Measurements from ENCODE around the gene PLPP1.

- no peak for TF ChIP-seq SIN3A (conservative IDR thresholded peaks at IDR 0.05 in 1 of 2, IDR thresholded peaks at IDR 0.05 in 1 of 2; ENCODE audit: low read depth in 1 of 2, low read length in 2 of 2)
- no peak for TF ChIP-seq POLR2A (IDR thresholded peaks at IDR 0.05; ENCODE audit: control extremely low read depth in 1 of 2, low read depth in 2 of 2, low read length in 2 of 2)
- TF ChIP-seq JUN (IDR thresholded peaks at IDR 0.05; ENCODE audit: low read depth, low read length), result no peak
- no peak for TF ChIP-seq CTCF (IDR thresholded peaks at IDR 0.05; ENCODE audit: control extremely low read depth in 1 of 3, insufficient read depth in 1 of 3, low read depth in 1 of 3, low read length in 3 of 3)
- TF ChIP-seq ATF2 (IDR thresholded peaks at IDR 0.05; ENCODE audit: low read length), result no peak
- TF ChIP-seq SP1 (IDR thresholded peaks at IDR 0.05; ENCODE audit: low read depth, low read length), result no peak
- TF ChIP-seq TAF7 (optimal IDR thresholded peaks at IDR 0.05; ENCODE audit: borderline replicate concordance, low read depth, low read length), result no peak
Observed at GRCh38 chr5:55570570-55570969, 35.8 kb upstream of the PLPP1 start.

Data from H1 (cell line).